Endothelial cell of umbilical vein (primary cell): Measurements from ENCODE around the gene SMPDL3B. TPM values are rescaled to one million over a fixed set of nuclear protein-coding genes. Genes with fewer than 3 reads are reported as not detected.

Experiments used
- BruUV-seq: library from RNA; stranded (reverse); fragments of 400-500 nt; replicated peaks from 2 replicates; lab custom pipeline; 2021; lab: Mats Ljungman, UMichigan
- CTCF ChIA-PET: fragments of 300-600, 350-600 bp; sonication (Branson Sonifier 250); formaldehyde crosslinking; loops from one replicate; lab custom pipeline; 2021; ENCODE audit warnings: antibody characterized with exemption, inconsistent platforms; lab: Charles Lee
- POLR2A ChIA-PET: fragments of 300-600, 350-600 bp; sonication (Branson Sonifier 250); formaldehyde crosslinking; loops from one replicate; lab custom pipeline; 2021; ENCODE audit warnings: antibody characterized with exemption, inconsistent platforms; lab: Charles Lee
- DNase-seq: peaks from one replicate; pipeline ENCODE4 v3.0.0-alpha.2; 2011; ENCODE audit warnings: low read depth, low spot score
- FAIRE-seq: peaks from 2 replicates; lab custom pipeline; 2011; peaks lifted over from hg19 to GRCh38; lab: Jason Lieb, UNC
- H2AFZ ChIP-seq: 2 replicates; pipeline ENCODE4 v1.6.0; 2012; ENCODE audit warnings: low read depth, low read length, control low read depth, inconsistent platforms
- H3K27ac ChIP-seq: 2 replicates; pipeline ENCODE4 v1.5.1; 2011; ENCODE audit warnings: low read depth, mild to moderate bottlenecking, control low read depth, low read length, moderate library complexity; ENCODE audit not compliant: insufficient read depth
- H3K27me3 ChIP-seq, 2 experiments: 2 replicates each; pipeline versions ENCODE4 v1.6.0 to v1.6.1; 2011; ENCODE audit warnings: low read length in 2 of 2, mixed read lengths in 1 of 2; ENCODE audit not compliant: control insufficient read depth in 2 of 2, insufficient read depth in 2 of 2
- H3K36me3 ChIP-seq, 2 experiments: 2 replicates in 1 of 2; 3 replicates in 1 of 2; pipeline ENCODE4 v1.5.1; 2011; ENCODE audit warnings: low read length in 2 of 2, mild to moderate bottlenecking in 1 of 2, moderate library complexity in 1 of 2; ENCODE audit not compliant: control insufficient read depth in 2 of 2, insufficient read depth in 2 of 2; ENCODE audit errors: extremely low read depth in 1 of 2
- H3K4me1 ChIP-seq: 3 replicates; pipeline ENCODE4 v1.5.1; 2011; ENCODE audit warnings: mild to moderate bottlenecking, low read length; ENCODE audit not compliant: control insufficient read depth, insufficient read depth; ENCODE audit errors: extremely low read depth
- H3K4me2 ChIP-seq: 2 replicates; pipeline ENCODE4 v1.6.1; 2011; ENCODE audit warnings: low read length, control low read depth, mixed read lengths; ENCODE audit not compliant: insufficient read depth
- H3K4me3 ChIP-seq, 3 experiments: fragments of 200-600 bp in 1 of 3; sonication (generic), shearing (Covaris generic) in 1 of 3; replicated peaks in 1 of 3; 2 replicates each; pipeline ENCODE4 v1.5.1; 2011 to 2016; ENCODE audit warnings: control low read depth in 3 of 3, low read length in 3 of 3, mild to moderate bottlenecking in 2 of 3, inconsistent platforms in 1 of 3, low read depth in 1 of 3, moderate library complexity in 1 of 3; ENCODE audit not compliant: insufficient read depth in 1 of 3
- H3K79me2 ChIP-seq: 2 replicates; pipeline ENCODE4 v1.6.0; 2012; ENCODE audit warnings: low read length, inconsistent platforms; ENCODE audit not compliant: control insufficient read depth, insufficient read depth
- H3K9ac ChIP-seq: replicated peaks from 2 replicates; pipeline ENCODE3; 2011; ENCODE audit warnings: low read length, control low read depth; ENCODE audit not compliant: insufficient read depth; ENCODE audit errors: extremely low read depth
- H3K9me1 ChIP-seq: replicated peaks from 3 replicates; pipeline ENCODE4 v1.6.0; 2011; ENCODE audit warnings: mild to moderate bottlenecking, low read length; ENCODE audit not compliant: control insufficient read depth, insufficient read depth; ENCODE audit errors: extremely low read depth
- H3K9me3 ChIP-seq: replicated peaks from 2 replicates; pipeline ENCODE4 v1.5.1; 2012; ENCODE audit warnings: low read length, inconsistent platforms; ENCODE audit not compliant: control insufficient read depth, insufficient read depth
- H4K20me1 ChIP-seq: replicated peaks from 2 replicates; pipeline ENCODE3; 2011; ENCODE audit warnings: mild to moderate bottlenecking, low read length; ENCODE audit not compliant: control insufficient read depth, insufficient read depth; ENCODE audit errors: extremely low read depth
- CTCF ChIP-seq, 2 donors: IDR thresholded peaks; 1 replicate in 1 of 2; 2 replicates in 1 of 2; pipeline ENCODE4 v1.5.1; 2011; ENCODE audit warnings: low read length in 2 of 2, mild to moderate bottlenecking in 2 of 2, moderate library complexity in 2 of 2, control low read depth in 1 of 2, inconsistent platforms in 1 of 2, low read depth in 1 of 2; ENCODE audit not compliant: insufficient read depth in 1 of 2; ENCODE audit errors: extremely low read depth in 1 of 2
- EZH2 ChIP-seq: IDR thresholded peaks from 2 replicates; pipeline ENCODE4 v1.6.1; 2012; ENCODE audit warnings: borderline replicate concordance, low read depth, mild to moderate bottlenecking, moderate library complexity, low read length, inconsistent platforms; ENCODE audit not compliant: severe bottlenecking
- FOS ChIP-seq: IDR thresholded peaks from 2 replicates; pipeline ENCODE4 v1.6.1; 2011; ENCODE audit warnings: mild to moderate bottlenecking, low read length, moderate library complexity, borderline replicate concordance; ENCODE audit not compliant: insufficient read depth
- GATA2 ChIP-seq: IDR thresholded peaks from 2 replicates; pipeline ENCODE4 v1.7.0; 2011; ENCODE audit warnings: low read depth, mild to moderate bottlenecking, moderate library complexity, mixed read lengths, low read length; ENCODE audit not compliant: insufficient read length, insufficient read depth
- JUN ChIP-seq: IDR thresholded peaks from 2 replicates; pipeline ENCODE4 v1.6.1; 2011; ENCODE audit warnings: borderline replicate concordance, low read depth; ENCODE audit not compliant: insufficient read length, insufficient read depth
- MAX ChIP-seq: IDR thresholded peaks from 2 replicates; pipeline ENCODE4 v1.6.1; 2011; ENCODE audit not compliant: insufficient read depth, insufficient read length
- MYC ChIP-seq: IDR thresholded peaks from one replicate; pipeline ENCODE4 v1.6.1; 2011; ENCODE audit warnings: mild to moderate bottlenecking, low read depth, low read length
- POLR2A ChIP-seq: IDR thresholded peaks from 2 replicates; pipeline ENCODE4 v1.6.1; 2012; ENCODE audit warnings: low read depth, mild to moderate bottlenecking, control low read depth, low read length
- POLR2AphosphoS5 ChIP-seq: IDR thresholded peaks from 2 replicates; pipeline ENCODE4 v1.6.1; 2012; ENCODE audit warnings: low read depth, mild to moderate bottlenecking, control low read depth, low read length, moderate library complexity; ENCODE audit not compliant: insufficient read depth
- dilution Hi-C: fragments of 300-500 bp; cut with MboI; formaldehyde crosslinking; loops from one replicate; pipeline ENCODE4 v1.15.0; 2019; ENCODE audit warnings: low sequenced_read_pairs; ENCODE audit not compliant: extremely low pct_ligation_motif_present
- intact Hi-C: fragments of 100-400 bp; cut with micrococcal nuclease; formaldehyde crosslinking; loops from one replicate; pipeline ENCODE4 v1.10.0; 2022
- polyA plus RNA-seq, 4 experiments: library from polyadenylated mRNA; depleted of rRNA in 3 of 4; stranded (reverse) in 3 of 4; unstranded in 1 of 4; fragments of >200 nt; gene quantifications; 2 replicates each; pipeline versions ENCODE4 v1.2.1 to v1.2.3, GENCODE V29; 2011 to 2012; ENCODE audit warnings: missing spikeins in 1 of 4
- total RNA-seq: library from RNA; stranded (reverse); gene quantifications from 2 replicates; pipeline ENCODE4 v1.2.3, GENCODE V29; 2021

SMPDL3B gene
- total and polyA plus RNA-seq, 2 donors (not counting 3 experiments of a cell fraction or from before 2014, with no cell fraction given): 1.3 TPM; not detected in 1

DNA sequence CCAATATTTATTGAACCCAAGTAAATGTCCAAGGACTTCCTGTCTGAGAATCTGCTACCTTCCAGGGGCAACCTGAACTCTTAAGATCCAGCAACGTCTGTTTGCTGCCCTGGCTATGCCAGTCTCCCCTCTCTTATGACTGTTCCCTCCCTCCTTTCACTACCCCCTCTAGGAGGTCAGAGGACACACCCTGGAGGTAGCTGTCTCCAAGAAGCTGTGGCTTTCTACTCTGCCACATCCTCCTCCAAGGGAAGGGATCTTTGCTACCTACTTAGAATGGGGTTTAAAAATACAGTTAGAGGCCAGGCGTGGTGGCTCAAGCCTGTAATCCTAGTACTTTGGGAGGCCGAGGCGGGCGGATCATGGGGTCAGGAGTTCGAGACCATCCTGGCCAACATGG lies 3.6 kb upstream of the SMPDL3B start:
- Histone ChIP-seq H3K27ac (no peak overlapping the region), H3K9me3 (no peaks in the 10 kb centered on the region), H3K4me2 (no peak overlapping the region), H3K4me3 (no peak overlapping the region), H4K20me1 (no peaks in the 10 kb centered on the region), H3K9ac (no peak overlapping the region), H2AFZ (no peak overlapping the region), H3K27me3 (peaks cover 0 to 2% of the 10 kb centered on the region in 2 experiments), H3K9me1 (no peaks in the 10 kb centered on the region), H3K36me3 (no peaks in the 10 kb centered on the region), H3K79me2 (no peaks in the 10 kb centered on the region), H3K4me1 (no peaks in the 10 kb centered on the region)
- POLR2A ChIA-PET: no interaction called here
- no TSS peak for BruUV-seq
- TF ChIP-seq JUN (no peak), EZH2 (no peak), POLR2A (no peak), GATA2 (no peak), POLR2AphosphoS5 (no peak), MYC (no peak), FOS (no peak), CTCF (IDR thresholded peaks at IDR 0.05; ENCODE audit: extremely low read depth in 1 of 2, insufficient read depth in 1 of 2, low read depth in 1 of 2, low read length in 2 of 2) (no peak), MAX (no peak)
- intact Hi-C loops (no loop called here), dilution Hi-C loops (no loop called here)
- CTCF ChIA-PET: interaction anchor here (1.7 kb wide), 1 partner anchor 10 kb away, joined by 4 read pairs; no protein-coding TSS in a partner anchor
- FAIRE-seq: no peak
- no peak for DNase-seq
